Globus pallidus (tissue), 1 donor: Measurements from ENCODE around the gene RNF207.

Experiments used
- DNase-seq: peaks from one replicate; pipeline ENCODE4 v3.0.0-alpha.2; 2015; ENCODE audit warnings: low spot score

Gene RNF207

GRCh38 chr1:6174621-6175410 lies 31.1 kb upstream of the RNF207 start:
- DNase-seq: no peak

GRCh38 chr1:6175411-6175828 lies 30.5 kb upstream of the RNF207 start:
- no peak for DNase-seq

DNA sequence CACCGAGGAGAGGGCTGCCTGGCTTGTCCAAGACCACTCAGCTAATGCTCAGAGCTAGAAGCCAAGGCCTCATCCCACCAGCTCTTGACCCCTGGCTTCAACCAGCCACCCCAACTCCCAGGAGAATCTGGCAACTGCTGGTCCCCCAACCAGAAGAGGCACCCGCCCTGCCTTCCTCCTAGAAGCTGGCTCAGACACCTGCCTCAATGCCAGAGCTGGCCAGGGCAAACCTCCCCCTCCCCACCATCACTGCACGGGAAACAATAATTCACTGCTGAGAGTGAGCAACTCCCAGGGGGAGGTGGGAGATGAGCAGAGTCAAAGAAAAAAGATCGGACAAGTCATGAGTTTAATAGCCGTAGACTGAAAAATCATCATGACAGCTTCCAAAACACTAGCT lies 29.1 kb upstream of the RNF207 start:
- no peak for DNase-seq

GRCh38 chr1:6177681-6178380 lies 28.1 kb upstream of the RNF207 start:
- DNase-seq: no peak

- DNase-seq: no peak
Observed at GRCh38 chr1:6178751-6179563, 27.0 kb upstream of the RNF207 start.

- DNase-seq: no peak
Observed at GRCh38 chr1:6179564-6180175, 26.2 kb upstream of the RNF207 start.

DNA sequence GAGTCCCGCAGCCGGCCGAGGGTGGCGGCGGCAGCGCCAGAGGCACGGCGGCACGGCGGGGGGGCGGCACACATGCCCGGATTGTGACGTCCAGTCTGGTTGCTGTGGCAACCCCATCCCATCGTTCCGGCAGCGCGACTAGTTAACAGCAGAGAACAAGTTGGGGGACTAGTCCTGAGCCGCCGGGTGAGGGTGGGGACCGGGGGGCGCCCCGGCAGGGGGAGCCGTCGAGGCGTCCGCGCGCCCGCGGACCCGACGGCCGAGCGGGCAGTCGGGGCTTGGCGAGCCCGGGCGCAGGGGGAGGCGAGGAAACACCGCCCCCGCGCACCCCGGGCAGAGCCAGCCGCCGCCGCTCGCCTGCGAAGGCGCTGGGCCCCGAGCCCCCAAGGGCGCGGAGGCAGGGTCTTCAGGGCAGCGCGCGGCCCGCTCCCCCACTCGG lies 25.6 kb upstream of the RNF207 start, which contains the start of gene CHD5:
Gene CHD5 (minus strand): TSS at position 54 of the 439 bp plus-strand sequence. CDS start 298 bp downstream, outside the sequence.
- no peak for DNase-seq

- DNase-seq: no peak
Observed at GRCh38 chr1:6180707-6181311, 25.1 kb upstream of the RNF207 start.

- DNase-seq: no peak
Observed at GRCh38 chr1:6181347-6181770, 24.6 kb upstream of the RNF207 start.

DNA sequence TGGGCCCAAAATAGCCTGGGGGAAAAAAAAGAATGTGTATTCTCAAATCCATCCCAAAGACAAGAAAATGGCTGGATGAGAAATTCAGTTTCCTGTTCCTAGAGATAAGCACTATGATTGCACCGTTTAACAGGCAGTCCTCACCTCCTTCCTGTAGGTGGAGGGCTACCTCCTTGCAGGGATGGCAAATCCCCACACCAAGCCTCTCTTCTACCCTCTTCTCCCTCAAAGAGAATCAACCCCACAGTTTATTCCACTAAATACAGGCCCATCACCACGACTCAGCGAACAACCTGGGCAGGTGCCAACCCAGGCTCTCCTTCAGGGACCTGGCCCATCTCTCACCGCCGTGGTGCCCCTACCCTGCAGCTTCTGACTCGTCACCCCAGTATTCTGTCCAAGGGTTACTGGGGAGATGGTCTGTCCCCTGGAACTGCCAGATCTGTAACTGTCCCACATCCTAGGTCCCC lies 22.4 kb upstream of the RNF207 start:
- no peak for DNase-seq

- no peak for DNase-seq
Observed at GRCh38 chr1:6184083-6184783, 21.7 kb upstream of the RNF207 start.

DNA sequence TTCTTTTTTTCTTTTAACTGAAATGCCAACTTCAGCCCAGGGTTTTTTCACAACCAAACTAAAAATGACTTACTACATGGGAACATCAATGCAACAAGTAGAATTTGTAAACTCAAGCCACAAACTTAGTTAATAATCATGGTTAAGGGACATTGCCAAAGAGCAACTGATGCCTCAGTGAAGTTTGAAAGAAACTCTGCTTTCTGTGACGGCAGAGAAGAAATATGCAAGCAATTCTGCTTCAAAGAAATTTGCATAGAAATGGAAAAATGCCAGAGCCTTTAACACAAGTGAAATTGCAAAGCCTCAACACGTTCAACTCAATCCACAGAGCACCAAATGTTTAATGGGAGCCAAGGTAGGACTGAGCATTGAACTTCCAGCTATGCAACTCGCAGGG lies 20.8 kb upstream of the RNF207 start:
- no peak for DNase-seq

DNA sequence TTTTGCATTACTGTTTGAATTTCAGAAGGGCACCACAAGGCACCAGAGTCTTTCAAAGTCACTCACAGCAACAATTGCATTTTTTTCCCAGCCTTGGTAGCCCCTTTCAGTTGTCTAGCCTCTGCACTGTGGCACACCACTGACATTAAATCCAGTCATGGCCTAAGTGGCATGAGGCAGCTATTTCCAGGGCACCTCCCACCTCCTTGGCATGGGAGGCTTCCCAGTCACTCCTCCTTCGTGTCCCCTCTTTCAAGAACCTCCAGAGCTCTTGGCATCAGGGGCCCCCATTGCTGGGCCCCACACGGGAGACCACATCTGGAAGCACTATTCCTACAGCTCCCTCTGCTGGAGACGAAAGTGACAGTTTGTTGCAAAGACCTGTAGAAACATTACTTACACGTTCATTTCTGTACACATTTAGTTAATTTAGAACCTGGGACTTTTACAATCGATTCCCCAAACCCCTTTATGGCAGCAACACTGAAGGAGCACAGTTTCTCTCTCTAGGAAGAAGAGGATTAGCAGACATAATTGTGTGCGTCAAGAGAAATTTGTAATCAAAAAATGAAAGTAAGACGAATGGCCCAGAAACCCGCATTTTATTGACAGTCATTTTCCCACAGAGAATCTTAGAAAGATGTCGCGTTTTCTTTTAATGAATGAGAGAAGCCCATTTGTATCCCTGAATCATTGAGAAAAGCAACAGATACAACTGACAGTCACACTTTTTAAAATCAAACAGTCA lies 20.1 kb upstream of the RNF207 start:
- no peak for DNase-seq

DNA sequence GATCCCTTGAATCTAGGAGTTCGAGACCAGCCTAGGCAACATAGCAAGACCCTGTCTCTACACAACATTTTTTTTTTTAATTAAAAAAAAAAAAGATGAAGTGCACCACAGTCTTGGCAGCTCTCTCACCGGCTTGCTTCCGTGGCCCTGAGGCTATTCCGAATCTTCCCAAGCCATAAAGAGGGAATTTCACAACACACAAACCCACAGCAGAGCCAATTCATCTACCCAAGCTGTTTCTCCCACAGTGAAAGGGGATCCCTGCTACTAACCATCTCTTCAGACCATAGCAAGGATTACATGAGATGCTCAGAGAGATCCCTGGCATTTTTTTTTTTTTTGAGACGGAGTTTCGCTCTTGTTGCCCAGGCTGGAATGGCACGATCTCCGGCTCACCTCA lies 17.5 kb upstream of the RNF207 start:
- DNase-seq: no peak

DNA sequence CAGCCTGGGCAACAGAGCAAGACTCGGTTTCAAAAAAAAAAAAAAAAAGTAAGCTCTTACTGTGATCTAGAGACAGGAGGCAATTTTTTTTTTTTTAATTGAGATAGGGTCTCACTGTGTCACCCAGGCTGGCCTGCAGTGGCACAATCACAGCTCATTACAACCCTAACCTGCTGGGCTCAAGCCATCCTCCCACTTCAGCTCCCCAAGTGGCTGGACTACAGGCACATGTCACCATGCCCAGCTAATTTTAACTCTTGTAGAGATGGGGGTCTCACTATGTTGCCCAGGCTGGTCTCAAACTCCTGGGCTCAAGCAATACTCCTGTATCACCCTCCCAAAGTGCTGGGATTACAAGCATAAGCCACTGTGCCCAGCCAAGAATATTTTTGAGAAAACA lies 14.0 kb upstream of the RNF207 start:
- DNase-seq: no peak

DNA sequence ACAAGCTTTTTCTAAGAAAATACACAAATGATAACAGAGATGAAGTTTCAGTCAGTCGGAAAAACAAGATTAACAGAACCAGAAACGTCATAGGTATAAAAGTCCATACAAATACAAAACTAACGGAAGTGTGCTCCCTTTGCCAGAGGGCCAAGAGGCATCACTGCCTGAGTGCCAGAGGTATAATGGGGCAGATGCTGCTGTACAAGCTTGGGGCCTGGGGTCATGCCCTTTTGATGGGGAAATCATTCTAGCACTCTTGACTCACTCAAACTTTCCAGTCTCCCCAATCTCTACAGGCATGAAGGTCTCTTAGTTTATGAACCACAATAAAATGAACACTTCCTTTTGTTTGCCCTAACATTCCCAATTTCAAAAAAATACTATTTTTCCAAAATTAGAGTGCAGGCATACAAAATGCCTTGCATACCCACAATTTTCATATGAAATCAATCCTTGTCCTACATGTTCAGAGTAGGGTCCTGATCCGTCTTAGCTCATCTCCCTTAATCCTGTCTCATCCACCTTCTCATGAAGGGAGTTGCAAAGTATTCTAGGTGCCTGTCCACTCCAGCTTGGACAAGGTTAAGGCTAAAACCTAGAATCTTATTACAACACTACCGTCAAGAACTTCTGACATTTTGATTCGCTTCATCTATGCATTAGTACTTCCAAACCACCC lies 8.0 kb upstream of the RNF207 start:
- DNase-seq: no peak

DNA sequence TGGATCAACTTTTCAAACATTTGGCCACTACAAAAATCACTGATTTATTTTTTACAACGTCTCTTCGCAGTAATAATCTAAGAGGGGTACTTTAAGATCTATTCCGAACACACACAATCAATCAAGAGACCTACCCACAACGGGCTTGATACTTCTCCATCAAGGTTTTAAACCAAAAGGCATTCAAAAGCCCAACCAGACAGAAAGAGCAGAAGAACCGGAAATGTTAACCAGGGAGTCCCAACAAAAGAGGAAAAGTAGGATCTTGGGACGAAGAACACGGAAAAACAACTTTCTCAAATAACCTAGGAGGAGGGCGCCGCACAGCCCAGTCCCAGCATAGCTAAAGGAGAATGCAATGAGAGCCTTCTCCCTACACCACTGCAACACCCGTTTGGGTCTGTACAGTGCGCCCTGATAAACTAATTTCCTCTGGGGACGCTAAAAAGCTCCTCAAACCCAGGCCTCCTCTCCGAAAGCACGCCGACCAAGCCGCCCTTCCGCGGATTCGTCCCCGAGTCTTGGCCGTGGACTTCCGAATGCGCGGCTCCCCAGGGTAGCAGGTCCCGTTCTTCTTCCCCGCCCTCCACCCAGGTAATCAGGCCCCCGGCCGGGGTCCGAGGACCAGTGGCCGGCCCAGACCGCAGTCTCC lies 7.1 kb upstream of the RNF207 start:
- no peak for DNase-seq

DNA sequence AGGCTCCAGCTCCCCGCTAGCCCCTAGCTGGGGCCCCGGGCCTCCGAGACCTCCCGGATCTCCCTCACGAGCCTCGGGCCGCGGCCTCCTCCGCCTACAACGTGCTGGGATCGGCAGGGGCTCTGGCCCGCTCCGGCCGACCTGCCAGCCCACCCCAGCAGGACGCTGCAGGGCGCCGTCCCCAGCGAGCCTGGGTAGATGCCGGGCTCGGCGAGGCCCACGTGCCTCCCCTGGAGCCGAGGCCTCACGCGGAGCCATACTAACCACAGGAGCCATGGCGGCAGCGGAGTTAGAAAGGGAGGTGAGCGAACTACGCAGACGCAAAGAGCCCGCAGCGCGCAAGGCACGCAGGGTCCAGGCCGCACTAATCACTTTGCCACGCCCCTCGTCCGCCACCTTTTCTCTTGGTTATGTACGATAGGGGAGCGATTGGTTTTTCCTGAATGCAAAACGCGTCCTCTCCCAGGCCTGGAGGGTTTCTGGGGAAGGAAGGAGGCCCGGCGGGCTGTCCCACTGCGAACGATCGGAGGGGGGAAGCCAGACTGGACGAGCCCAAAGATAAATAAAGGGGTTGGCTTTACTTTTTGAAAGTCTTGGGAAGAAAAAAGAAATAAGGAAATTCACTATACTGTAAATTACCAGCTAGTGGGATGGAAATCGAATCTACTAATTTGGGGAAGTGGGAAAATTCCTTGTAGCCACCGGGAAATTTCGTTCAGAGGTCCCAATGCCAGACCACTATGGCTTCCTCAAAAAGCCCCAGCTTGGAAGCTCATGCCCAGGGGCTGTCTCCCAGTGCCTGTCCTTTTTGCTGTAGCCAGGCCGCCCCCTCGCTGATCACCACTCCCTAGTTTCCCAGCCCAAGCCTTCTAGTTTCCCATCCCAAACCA lies 6.4 kb upstream of the RNF207 start, which contains the start of gene RPL22:
Gene RPL22 (minus strand): TSS at position 298 of the 890 bp plus-strand sequence. CDS start 22 bp downstream, at position 276.
- DNase-seq: peak; percentile 99
